ENCODE measurements around the gene SLC28A1.

The SLC28A1 gene

GRCh38 chr15:84886211-84886983 is 1.9 kb downstream of the SLC28A1 start:
- DNase-seq, result no peak

- no peak for DNase-seq
Observed at GRCh38 chr15:84886984-84887299, 2.5 kb downstream of the SLC28A1 start.

GRCh38 chr15:84887938-84888337 is 3.5 kb downstream of the SLC28A1 start:
- no peak for DNase-seq

DNA sequence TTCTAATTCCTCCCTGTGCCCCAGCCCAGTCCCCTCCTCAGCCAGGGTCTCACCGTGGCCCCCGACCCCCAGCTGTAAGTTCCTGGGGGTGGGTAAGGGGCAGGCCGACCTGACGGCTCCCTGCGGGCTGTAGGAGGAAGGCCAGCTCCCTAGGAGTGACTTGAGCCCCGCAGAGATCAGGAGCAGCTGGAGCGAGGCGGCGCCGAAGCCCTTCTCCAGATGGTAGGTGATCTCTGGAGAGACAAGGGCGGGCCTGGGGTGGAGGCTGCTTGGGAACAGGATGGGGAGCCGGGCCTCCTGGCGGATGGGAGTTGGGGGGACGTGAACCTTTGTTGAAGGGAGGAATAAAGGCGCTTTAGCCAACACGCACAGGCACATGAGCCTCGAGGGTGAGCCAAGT is 4.2 kb downstream of the SLC28A1 start:
- no peak for DNase-seq

- no peak for DNase-seq
Observed at GRCh38 chr15:84889313-84889990, 5.0 kb downstream of the SLC28A1 start.

- DNase-seq, result no peak
Observed at GRCh38 chr15:84889991-84890669, 5.7 kb downstream of the SLC28A1 start.

DNA sequence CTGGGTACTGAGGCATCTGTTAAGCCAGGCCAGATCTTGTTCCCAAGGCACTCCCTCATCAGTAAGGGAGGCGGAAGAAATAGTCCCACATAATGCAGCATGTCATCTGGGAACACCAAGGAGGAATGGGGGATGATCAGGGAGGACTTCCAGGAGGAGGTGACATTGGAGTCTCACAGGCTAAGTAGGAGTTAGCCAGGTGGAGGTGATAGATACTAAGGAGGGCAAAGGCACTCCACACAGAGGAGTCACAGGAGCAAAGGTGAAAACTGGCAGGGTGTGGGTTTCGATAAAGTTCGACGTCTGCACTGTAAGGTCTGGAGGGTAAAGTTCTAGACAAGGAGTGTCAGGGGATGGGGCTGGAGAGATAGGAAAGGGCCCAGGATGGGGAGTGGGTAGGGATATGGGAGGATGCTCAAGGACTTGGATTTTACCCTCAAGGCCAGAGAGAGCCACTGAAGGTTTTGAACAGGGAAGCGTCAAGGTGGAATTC is 6.3 kb downstream of the SLC28A1 start:
- no peak for DNase-seq

DNA sequence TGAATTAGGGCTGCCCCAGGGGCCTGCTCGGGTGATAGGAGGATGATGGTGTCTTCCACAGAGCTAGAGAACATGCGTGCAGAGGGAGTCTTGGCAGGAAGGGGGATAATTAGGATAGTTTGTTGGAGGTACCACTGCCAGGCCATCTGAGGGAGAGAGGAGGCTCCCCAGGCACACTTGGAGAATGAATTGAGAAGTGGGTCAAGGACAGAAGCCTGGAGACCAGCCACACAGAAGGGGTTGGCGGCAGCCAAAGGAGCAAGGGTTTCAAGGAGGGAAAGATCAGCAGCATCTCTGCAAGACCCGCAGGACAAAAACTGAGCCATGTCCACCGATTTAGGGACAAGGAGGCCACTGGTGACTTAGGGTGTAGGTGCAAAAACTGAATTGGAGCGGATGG is 6.9 kb downstream of the SLC28A1 start:
- DNase-seq, result no peak

GRCh38 chr15:84892786-84893307 is 8.4 kb downstream of the SLC28A1 start:
- DNase-seq, result no peak

- no peak for DNase-seq
Observed at GRCh38 chr15:84893607-84894006, 9.1 kb downstream of the SLC28A1 start.

DNA sequence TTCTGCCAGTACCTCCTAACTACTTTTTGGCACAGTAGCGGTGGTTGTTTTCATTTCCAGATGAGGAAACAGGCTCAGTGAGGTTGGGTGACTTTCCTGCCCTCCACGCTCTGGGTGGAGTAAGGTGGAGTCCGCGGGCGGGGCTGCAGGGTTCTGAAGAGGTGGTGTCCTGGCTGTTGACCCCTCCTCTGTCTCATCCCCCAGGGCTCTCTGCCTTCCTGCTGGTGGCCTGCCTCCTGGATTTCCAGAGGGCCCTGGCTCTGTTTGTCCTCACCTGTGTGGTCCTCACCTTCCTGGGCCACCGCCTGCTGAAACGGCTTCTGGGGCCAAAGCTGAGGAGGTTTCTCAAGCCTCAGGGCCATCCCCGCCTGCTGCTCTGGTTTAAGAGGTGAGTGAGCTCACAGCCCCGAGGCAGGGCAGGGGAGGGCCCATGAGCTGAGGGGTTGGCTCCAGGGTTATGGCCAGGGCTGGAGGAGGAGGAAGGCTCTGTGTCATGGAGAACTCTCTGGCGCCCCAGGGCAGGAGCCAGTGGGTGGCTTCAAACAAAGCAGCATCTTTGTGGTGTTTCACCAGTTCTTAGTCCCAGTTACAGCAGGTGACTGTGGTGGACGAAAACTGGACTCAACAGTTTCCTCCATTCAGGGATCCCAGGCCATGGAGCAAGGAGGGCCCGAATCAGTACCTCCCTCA is 10.4 kb downstream of the SLC28A1 start:
- DNase-seq, result no peak

GRCh38 chr15:84898761-84899160 is 14.3 kb downstream of the SLC28A1 start:
- no peak for DNase-seq

DNA sequence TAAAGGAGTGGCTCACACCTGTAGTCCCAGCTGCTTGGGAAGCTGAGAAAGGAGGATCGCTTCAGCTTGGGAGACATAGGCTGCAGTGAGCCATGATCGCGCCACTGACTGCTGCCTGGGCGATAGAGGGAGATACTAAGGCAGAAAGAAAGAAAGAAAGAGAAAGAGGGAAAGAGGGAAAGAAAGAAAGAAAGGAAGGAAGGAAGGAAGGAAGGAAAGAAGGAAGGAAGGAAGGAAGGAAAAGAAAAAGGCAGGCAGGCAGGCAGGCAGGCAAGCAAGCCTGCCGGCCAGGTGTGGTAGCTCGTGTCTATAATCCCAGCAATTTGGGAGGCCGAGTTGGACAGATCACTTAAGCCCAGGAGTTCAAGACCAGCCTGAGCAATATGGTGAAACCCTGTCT is 15.3 kb downstream of the SLC28A1 start:
- no peak for DNase-seq

DNA sequence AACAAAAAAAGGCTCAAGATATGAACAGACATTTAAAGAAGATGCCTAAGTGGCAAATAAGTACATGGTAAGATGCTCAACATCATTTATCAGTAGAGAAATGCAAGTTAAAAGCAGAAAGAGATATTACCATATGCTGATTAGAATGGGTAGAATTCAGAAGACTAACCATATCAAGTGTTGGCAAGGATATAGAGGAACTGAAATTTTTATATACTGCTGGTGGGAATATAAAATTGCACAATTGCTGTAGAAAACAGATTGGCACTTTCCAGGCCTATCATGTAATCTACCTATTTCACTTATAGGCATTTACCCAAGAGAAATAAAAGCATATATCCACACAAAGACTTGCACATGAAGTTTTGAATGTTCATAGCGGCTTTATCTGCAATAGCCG is 17.1 kb downstream of the SLC28A1 start:
- no peak for DNase-seq

GRCh38 chr15:84903751-84904150 is 19.3 kb downstream of the SLC28A1 start:
- DNase-seq, result no peak

DNA sequence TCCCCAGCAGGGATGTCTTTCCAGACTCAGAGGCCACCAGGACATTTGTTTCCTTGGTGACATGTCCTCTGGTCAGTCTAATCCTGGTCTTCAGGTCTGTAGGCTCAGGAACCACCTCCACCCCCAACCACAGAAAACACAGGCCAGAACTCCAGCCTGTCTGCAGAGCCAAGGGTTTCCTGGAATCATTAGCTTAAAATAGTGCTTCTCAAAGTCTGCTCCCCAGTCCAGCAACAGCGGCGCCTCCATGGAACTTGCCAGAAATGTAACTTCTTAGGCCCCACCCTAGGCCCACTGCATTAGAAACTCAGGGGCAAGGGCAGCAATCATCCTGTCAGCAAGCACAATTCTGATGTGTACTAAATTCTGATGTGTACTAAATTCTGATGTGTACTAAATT is 20.0 kb downstream of the SLC28A1 start:
- no peak for DNase-seq

GRCh38 chr15:84905016-84905916 is 20.8 kb downstream of the SLC28A1 start:
- DNase-seq, result no peak

- no peak for DNase-seq
Observed at GRCh38 chr15:84907731-84908130, 23.3 kb downstream of the SLC28A1 start.

DNA sequence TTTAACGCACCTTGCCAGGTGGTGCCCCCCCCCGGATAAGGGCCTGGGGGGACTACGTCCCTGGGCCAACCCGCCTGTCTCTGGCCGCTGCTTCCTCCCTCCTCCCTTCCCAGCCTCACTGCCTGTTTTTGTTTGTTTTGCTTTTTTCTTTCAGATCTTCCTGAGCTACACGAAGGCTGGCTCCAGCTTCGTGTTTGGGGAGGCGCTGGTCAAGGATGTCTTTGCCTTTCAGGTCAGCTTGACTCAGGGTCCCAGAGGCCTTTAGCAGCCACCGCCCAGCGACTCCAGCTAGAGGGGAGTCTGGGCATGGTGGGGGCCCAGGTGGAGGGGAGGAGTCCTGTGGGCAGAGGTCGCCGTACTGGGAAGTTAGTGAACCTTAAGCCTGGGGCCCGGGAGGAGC is 24.1 kb downstream of the SLC28A1 start:
- DNase-seq, result no peak

- DNase-seq, result no peak
Observed at GRCh38 chr15:84909029-84909428, 24.6 kb downstream of the SLC28A1 start.

- no peak for DNase-seq
Observed at GRCh38 chr15:84909782-84910181, 25.3 kb downstream of the SLC28A1 start.

All from HCEC 1CT (cell line).